GM18511 (cell line): ENCODE data around the gene CCR1.
"Not testable (repeated sequence)": the region's sequence is repeated elsewhere in the genome, so short reads cannot be mapped to it uniquely, and the experiment has no call there.

ENCODE experiments used
- ATAC-seq: cut with Tn5 transposase; IDR thresholded peaks from one replicate; pipeline ENCODE4 v1.9.1; 2021; ENCODE audit warnings: mild to moderate bottlenecking, moderate library complexity; ENCODE audit not compliant: unreplicated experiment

The CCR1 gene

DNA sequence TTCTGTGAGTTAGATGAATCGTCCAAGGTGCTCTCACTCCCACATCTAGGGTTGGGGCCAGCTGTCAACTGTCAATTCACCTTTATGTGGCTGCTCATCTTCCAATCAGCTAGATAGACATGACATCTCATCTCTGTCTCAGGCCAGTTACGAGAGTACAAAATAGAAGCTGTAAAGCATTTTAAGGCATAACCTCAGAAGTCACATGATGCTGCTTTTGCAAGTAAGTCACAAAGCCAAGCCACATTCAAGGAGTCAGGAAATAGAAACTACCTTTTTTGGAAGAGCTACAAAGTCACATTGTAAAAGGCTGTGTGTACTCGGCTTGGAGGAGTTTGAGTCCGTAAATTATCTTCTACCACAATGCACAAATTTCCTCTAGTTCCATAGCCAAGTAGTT is 5.1 kb upstream of the CCR1 start:
- ATAC-seq, result no peak

- no peak for ATAC-seq
These were observed 4.0 kb upstream of the CCR1 start for GRCh38 chr3:46212101-46212500.

DNA sequence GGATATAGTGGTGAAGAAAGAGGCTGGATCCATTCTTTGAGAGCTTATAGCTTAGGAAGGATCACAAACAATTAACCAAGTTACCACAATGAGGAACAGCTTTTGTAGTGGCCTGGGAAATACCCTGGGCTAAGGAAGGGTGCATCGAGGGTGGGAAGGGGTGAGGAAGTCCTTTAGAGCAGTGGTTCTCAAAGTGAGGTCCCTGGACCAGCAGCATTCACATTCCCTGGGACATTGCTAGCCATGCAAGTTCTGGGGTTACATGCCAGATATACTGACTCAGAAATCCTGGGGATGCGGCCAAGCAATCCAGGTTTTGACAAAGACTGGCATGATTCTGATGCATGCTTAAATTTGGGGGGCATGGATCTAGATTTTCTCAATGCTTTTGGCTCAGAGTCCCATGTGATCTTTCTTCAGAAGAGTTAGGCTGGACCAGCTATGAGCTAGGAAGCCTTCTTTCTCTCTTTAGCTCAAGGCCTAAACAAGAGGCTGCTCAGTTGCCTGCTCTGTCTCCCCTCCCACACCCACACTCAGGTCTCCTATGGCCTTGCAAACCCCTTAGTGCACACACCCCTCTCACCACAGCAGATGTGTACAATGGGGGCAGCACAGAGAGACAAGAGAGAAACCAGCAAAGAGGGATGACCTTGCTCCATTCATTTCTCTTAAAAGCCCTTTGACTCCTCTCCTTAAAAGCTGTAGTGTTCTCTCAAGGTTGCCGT is 1.8 kb upstream of the CCR1 start:
- no peak for ATAC-seq

DNA sequence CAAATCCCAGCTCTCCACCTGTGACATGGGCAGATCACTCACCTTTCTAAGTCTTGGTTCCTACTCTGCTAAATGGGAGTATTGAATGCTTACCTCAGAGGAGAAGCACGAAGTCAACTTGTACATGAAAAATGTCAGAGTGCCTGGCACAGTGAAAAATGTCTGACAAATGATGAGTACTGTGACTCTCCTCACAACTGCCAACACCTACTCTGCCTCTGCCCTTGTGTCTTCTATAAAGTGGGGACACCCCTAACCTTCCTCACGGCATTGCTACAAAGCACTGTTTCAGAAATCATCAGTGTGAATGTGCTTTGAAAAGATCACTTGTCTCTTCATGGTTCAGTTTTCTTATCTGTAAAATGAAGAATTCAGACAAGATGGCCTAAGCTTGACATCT is 940 bp upstream of the CCR1 start:
- ATAC-seq, result no peak

DNA sequence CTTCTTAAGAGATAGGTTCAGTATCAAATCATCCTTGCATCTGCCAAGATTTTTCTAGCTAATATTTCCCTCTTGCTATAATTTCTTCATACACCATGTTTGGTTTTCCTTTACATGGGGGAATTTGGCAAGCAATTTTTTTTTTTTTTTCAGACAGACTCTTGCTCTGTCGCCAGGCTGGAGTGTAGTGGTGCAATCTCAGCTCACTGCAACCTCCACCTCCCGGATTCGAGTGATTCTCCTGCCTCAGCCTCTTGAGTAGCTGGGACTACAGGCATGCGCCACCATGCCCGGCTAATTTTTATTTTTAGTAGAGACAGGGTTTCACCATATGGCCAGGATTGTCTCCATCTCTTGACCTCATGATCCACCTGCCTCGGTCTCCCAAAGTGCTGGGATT is 599 bp downstream of the CCR1 start:
- ATAC-seq, result not testable (repeated sequence)

DNA sequence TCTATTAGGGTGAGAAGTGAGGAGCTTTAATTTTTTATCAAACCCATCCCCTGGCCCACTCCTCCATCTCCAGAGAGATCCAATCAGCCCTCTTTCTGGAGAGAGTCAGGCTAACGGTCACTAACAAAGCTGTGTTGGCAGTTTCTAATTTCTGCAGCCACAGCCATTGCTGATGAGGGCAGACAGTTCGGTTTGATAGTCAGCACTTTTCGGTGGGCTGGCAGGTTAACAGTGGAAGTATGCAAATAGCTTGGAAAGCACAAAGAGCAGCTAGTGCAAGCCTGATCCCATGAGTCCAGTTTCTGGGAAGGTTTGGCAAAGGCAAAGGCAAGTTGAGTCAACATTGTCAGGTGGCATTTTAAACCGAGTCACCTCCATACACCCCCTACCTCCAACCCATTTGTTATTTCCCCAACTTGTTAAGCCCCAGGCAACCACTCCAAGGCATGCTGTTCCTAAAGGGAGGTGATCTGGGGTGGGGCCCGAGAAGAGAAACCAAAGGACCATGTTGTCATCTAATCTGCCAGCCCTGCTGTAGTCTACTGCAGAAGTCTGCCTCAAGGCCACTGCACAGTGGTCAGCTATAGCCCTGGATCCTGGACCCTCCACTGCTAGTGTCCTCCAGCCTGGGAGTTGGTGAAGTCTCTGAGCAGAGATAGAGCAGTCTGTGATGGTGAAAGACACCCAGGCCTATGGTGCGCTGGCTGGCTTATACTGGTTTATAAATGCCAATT is 1.7 kb downstream of the CCR1 start:
- no peak for ATAC-seq

DNA sequence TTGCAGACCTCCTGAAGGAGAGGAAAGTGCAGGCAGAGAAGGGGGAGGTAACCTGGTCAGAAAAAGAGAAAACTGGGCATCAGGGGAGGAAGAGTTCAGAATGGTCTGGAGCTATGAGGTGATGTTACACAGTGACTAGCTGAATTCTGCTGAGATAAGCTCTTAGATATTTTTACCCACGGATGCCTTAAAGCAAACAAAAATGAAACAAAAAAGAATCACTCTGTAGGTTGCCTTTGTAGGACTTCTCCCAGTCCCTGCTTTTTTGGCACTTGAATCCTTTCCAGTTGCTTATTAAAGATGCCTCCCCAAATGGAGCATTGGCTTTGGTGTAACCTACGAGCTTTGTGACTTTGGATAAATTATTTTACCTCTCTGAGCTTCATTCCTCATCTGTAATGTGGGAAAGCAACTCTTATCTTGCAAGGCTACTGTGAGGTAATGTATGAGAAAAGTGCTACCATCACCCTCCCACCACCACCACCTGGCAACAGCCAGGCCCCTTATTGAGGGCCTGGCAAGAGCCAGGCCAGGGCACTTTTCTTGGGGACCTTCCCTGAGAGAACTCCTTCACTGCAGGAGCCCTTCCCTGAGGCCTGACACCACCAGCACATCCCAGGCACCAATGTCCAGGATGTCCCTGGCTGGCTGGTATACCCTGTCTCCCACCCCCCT is 2.7 kb downstream of the CCR1 start:
- no peak for ATAC-seq

- ATAC-seq, result no peak
These were observed 4.4 kb downstream of the CCR1 start for GRCh38 chr3:46203681-46204080.

- ATAC-seq, result no peak
These were observed 5.6 kb downstream of the CCR1 start for GRCh38 chr3:46202535-46202934.

- ATAC-seq, result no peak
These were observed 7.3 kb downstream of the CCR1 start for GRCh38 chr3:46200790-46201189.

DNA sequence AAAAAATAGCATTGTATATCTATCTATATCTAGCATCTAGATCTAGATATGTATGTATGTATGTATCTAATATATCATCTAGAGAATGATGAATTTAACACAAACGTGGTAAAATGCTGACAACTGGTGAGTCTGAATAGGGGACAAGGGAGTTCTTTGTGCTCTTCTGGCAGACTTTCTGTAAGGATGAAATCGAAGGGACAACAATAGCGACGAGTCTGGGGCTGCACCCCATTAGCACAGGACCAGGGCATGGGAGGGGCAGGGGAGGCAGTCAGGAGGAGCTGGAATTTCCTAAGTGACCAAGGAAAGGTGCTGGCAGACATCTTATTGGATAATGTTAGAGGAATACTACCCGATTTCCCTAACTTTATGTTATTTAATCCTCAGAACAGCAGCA is 7.9 kb downstream of the CCR1 start:
- ATAC-seq, result no peak

- no peak for ATAC-seq
These were observed 11.7 kb downstream of the CCR1 start for GRCh38 chr3:46196261-46196957.

DNA sequence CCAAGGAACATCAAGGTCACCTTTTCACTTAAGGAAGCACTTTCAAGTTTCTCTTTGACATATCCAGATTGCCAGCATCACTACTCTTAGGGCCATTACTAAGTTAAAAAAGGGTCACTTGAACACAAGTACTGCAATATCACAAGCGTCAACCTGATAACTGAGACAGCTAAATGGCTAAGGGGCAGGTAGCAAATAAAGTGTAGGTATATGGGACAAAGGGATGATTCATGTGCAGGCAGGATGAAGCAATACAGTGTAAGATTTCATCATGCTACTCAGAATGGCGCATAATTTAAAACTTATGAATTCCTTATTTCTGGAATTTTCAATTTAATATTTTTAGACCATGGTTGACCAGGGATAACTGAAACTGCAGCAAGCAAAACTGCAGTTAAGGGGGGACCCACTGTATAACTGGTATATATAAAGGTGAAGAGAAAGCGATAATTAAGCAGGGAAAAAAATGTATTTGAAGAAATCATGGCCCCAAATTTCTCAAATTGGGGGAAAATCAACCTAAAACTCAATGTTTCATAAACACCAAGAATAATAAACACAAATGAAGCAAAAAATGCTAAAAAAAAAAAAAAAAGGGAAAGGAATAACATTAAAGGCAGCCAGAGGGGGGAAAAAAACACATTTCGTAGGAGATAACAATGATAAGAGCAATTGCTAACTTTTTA is 13.1 kb downstream of the CCR1 start:
- no peak for ATAC-seq

DNA sequence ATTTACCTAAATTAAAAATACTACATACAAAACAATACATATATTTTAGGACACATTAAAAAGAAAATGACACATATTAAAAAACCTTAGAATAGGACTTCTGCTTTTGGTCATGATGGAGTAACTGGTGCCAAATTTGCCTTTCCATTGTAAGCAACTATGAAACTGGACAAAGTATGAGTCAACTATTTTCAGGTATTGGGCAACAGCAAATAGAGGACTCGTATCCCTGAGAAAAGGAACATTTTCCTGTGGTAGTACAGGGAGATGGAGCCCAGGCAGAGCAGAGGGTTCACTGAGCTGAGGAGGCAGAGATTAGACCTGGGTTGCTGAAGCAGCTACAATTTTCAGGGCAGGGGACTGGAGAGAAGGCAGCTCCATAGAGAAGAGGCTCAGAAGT is 14.7 kb downstream of the CCR1 start:
- no peak for ATAC-seq

GRCh38 chr3:46192939-46193338 is 15.2 kb downstream of the CCR1 start:
- no peak for ATAC-seq

DNA sequence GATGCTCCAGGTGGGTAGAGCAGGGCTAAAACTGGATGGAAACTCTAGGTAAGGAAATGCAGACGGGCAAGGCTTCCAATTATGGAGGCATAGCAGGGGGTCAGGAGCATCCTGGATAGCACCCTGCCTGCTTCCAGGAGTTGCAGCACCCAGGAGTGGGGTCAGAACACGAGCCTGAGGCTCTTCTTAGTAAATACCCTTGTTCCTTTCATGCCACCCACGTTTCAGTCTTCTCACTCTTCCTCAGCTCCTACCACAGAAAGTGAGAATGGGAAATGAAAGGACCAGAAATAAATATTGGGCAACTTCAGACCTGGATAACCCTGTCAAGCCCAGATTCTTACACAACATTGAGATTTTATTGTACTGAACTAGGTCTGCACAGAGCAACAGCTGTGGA is 16.4 kb downstream of the CCR1 start:
- no peak for ATAC-seq

DNA sequence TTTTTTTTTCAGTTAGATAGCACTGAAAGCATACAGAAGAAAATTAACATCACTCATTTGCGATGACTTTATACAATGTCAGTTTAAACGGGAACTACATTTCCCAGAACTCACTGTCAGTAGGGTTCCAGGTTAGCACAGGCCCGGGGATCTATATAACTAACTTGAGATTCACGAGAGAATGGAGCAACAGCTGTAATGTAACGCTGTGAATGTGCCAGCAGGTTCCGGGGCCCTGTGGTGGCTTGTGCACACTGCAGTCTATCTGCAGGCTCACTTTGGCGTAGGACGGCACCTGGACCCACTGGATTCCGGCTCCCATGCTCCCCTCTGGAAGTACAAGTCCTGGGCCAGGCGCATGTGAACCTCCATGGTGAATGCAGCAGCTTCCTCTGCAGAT is 19.4 kb downstream of the CCR1 start:
- no peak for ATAC-seq

- no peak for ATAC-seq
These were observed 20.2 kb downstream of the CCR1 start for GRCh38 chr3:46187876-46188275.

DNA sequence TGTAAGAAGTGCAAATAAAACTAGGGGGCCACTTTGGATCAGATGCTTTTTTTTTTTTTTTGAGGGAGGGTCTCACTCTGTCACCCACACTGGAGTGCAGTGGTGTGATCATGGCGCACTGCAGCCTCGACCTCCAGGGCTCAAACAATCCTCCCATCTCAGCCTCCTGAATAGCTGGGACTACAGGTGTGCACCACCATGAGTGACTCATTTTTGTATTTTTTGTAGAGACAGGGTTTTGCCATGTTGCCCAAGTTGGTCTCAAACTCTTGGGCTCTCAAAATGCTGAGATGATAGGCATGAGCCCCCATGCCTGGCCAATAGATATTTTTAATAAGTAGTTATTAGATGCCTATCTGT is 20.8 kb downstream of the CCR1 start:
- peak; percentile 40 for ATAC-seq

DNA sequence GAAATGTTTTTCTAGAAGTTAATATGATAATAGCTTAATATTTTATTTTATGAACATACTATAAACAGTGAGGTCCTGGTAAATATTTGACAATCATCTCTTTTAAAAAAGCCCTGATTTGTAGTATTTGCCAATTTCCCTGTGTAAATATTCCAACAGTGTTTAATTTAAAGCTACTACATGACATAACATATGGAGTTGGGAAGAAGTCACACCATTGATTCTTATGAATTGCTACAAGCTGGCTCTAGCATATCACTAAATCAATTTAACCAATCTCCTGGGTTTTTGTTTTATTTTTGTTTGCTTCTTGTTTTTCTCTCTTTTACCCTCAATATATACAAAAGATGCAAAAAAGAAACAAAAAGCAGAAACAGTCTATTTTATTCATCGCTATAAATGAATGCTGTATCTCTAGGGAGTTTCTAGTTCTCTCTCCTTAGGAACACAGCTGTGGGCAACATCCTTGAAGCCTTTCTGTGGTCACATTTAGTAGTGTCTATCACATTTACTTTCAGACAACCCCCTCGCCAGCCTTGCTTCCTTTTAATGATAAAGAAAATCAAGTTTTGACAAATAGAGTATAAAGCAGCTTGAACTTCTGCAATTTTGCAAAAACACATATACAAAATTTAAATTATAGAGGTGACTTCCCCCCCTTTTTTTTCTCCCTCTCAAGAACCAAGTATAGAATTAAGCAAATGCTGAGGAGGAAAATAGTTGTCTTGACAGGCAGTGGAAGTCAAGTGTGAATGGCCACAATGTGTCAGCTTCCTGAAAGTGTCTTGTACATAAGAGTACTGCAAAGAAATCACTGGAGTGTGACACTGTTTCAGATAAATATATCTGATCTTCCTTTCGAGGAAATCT is 21.4 kb downstream of the CCR1 start:
- peak; percentile 85 for ATAC-seq
